Amniotic epithelial cell (primary cell): ENCODE measurements around the gene AMH.
"Not testable (repeated sequence)": the region's sequence is repeated elsewhere in the genome, so short reads cannot be mapped to it uniquely, and the experiment has no call there.

Source experiments
- DNase-seq: peaks from one replicate; pipeline ENCODE4 v3.0.0-alpha.2; 2010; ENCODE audit warnings: low read depth

Gene AMH

DNA sequence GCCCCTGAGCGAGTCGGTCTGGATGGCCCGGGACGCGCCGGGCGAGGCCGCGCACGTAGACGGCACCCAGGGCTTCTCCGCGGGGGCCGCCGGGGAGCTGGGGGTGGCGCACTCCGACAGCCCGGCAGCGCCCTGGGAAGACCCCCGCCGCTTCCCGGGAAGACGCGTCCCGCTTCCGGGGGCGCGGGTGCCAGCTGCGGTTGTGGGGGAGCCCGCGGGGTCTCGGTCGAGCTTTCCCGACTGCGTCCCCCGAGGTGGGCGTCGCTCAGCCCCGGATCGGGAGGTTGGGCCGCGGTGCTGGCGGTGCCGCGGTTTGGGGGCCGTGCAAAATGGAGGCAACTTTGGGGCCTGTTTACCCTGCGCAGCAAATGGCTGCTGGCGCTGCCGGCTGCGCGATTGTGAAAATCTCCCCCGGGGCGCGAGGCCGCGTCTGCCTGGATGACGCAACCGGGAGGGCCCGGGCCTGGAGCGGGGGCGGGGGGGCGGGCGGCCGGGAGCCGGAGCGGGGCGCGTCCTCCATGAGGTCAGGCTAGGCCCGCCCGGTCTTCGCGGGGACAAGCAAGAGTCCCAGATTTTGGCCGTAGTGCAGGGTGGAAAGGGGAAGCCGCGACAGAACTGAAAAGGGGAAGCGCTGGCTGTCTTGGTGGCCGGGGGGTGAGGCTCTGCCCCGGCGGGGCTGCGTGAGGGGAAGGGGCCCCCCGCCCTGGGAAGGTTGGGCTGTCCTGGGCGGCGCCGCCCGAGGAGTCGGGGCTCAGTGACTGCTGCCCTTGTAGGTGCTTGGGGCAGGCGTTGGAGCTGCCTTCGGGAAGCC lies 21.5 kb downstream of the AMH start:
- peak; percentile 83 for DNase-seq

DNA sequence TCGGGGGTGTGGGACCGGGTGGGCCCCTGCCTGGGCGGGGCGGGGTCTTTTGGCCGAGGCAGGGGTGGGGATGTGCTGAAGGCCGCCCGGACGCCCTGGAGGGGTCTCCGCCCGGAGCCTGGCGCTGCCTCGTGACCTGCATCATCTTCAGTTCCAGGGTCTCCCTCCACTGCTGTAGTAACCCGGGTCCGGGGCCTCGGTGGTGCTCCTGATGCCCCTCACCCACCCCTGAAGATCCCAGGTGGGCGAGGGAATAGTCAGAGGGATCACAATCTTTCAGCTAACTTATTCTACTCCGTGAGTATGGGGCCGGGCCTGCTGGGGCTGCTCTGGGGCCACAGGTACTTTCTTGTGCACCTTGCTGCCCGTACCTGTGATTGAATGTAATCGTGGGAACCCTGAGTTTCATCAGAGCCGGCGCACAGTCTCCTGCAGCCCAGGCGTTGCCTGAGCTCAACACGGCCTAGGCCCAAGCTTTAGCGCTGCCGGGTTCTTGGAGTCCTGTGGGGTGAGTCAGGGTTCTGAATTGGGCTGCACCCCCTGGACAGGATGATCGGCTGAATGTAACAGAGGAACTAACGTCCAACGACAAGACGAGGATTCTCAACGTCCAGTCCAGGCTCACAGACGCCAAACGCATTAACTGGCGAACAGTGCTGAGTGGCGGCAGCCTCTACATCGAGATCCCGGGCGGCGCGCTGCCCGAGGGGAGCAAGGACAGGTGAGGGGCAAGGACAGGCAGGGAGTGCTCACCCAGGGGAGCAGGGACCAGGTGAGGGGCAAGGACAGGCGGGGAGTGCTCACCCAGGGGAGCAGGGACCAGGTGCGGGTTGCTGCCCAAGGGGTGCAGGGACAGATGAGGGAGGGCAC lies 22.3 kb downstream of the AMH start:
- DNase-seq, result peak; percentile 54

DNA sequence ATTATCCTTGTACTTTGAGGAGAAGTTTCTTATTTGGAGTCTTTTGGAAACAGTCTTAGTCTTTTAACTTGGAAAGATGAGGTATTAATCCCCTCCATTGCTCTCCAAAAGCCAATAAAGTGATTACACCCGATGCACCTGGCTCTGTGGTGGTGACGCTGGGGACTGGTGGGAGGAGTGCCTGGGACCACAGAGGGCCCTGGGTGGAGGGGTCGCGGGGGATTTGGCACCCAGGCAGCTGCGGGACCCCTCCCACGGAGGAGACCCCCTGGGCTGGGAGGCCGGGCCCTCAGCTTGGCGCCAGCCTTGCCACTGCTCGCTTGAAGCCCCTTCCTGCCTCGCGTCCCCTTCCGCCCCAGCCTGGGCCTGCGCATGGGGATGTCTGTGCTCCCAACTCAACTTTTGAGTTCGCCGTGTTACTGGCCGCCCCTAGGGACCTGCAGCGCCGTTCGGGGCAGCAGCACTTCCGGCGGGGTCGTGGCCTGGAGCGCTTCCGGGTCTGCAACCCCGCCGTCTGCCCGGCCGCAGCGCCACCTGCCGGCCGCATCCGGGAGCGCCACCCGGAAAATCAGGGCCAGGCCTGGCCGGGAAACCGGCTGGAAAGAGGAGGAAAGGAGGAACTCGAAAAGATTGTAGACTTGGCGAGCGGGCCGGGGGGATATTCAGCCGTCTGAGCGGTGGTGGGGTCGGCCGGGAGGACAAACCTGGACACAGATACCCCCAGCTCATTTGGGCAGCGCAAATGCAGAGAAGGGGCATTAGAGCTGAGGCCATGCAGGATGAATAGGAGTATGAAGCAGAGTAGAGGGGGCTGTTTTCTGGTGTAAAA lies 24.4 kb downstream of the AMH start:
- peak; percentile 66 for DNase-seq

DNA sequence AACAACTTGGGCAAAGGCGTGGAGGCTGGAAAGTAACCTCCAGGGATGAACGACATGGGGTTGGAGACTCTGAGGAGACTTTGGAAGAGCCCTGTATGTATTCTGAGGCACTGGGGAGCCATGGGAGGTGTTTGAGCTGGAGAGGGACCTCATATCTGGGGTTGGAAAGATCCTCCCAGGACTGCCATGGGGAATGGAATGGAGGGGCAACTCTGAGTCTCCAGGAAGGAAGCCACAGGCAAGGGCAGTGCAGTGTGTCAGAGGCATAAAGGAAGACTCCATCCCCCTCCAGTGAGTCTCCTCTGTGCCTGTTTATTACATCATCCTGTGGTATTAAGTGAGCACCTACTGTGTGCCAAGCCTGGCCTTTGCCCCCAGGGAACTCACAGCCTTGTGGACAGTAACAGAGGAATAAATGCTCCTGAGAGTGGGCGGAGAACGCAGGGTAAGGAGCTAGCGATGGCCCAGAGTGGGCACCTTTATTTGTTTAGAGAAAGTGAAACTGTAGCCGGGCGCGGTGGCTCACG lies 25.1 kb downstream of the AMH start:
- no peak for DNase-seq

DNA sequence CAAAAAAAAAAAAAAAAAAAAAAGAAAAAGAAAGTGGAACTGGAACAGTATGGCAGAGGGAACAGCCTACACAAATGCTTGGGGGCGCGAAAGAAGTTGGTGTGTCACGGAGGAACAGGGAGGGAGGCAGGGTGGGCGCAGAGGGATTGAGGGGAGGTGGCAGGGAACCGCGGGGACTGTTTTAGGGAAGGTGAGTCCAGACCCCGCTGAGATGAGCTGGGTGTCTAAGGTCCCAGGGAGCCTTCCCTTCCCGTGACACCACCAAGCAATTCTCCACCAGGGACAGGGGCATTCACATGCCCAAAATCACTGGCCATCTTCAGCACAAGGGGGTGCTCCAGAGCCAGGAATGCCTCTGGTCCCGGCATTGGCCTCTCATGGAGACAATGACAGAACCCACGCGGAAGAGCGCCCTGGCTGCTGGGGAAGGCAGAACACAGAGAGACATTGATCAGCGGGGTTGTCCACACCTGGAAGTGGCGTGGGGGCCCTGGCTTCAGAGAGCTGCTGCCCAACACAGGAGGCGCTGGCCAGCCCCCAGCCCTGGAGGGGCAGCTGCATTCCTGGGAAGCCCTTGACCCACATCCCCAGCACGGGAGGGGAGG lies 25.9 kb downstream of the AMH start:
- peak; percentile 53 for DNase-seq

DNA sequence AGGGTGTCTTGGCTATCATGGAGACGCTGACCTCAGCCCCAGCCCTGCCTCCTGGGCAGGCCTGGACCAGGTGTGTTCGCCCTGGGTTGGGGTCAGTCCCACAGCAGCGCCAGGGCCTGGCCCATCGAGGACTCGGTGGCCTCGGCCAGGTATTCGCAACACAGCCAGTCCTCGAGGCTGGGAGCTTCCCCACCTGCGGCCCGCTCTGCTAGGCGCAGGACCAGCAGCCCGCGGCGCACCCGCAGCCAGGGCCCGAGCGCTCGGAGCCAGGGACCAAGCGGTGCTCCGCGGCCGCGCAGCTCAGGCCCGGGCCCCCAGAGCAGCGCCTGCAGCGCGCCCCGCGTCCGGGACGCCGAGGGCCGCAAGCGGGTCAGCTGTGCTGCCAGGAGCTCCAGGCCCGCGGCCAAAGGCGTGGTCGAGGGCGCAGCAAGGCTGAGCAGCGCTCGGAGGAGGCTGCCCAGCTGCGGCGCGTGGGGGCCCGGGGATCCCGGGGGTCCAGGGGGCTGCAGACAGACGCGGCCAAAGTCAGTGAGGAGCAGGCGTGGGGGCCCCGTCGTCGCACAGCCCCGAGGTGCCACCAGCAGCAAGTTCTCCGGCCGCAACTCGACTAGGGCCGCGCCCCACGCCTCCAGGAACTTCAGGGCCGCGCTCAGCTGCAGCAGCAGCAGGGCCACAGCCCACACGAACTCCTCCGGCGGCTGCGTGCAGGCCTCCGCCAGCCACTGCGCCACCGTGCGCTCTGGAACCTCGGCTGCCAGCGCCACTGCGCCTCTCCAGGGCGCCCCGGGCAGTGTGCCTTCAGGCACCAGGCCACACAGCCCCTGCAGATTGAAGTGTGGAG lies 26.7 kb downstream of the AMH start:
- no peak for DNase-seq

DNA sequence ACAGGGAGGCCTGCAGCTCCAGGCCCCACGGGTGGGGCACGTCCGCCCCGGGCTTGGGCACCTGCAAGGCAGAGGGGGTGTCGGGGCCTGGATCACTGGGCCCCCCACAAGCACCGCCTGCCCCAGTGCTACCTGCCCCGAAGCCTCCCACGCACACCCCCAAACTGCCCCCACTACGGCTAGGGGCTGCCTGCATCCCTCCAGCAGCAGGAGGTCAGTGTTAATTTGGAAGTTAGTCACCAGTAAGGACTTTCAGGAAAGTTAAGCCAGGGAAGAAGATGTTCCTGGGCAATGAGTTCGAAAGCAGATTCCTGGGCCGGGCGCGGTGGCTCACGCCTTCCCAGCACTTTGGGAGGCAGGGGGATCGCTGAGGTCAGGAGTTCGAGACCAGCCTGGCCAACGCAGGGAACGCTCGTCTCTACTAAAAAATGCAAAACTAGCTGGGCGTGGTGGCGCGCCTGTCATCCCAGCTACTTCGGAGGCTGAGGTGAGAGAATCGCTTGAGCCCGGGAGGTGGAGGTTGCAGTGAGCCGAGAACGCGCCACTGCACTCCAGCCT lies 27.4 kb downstream of the AMH start:
- no peak for DNase-seq

DNA sequence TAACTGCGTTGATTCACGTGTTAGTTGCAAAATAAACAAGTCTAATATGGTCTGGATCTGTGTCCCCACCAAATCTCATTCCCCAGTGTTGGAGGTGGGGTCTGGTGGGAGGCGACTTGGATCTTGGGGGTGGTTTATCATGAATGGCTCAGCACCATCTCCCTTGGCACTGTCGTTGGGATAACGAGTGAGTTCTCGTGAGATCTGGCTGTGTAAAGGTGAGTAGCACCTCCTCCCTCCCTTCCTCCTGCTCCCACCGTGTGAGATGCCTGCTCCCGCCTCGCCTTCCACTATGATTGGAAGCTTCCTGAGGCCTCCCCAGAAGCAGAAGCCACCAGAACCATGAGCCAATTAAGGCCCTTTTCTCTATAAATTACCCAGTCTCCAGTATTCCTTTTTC lies 28.0 kb downstream of the AMH start:
- DNase-seq, result no peak

DNA sequence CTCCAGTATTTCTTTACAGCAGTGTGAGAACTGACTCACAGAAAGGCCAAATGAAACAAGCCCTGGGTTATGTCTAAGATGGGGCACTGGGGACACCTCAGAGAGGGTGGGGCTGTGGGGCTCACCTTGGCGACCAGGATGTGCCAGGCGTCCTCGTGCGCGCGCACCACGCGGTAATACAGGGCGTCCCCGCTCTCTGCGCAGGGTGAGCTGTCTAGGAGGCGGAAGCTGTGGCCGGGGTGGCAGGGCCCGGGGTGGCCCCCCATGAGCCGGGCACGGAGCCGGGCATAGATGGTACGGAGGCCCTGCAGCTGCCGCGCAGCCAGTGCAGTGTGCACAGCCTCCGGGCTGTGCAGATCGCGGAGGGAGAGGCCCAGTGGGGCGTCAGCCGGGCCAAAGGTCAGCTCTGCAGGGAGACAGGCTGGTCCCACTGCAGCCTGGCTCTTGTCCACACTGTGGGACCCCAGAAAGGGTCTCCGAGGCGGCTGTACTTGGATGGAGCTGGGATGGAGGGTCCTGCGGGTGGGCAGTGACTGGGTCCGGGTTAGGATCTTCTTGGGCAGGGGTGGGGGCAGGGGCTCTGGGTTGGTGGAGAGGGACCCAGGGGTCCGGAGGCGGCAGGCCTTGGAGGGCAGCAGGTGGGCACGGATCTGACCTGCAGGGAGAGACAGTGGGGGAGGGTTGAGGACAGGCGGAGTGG lies 29.5 kb downstream of the AMH start:
- DNase-seq, result no peak

DNA sequence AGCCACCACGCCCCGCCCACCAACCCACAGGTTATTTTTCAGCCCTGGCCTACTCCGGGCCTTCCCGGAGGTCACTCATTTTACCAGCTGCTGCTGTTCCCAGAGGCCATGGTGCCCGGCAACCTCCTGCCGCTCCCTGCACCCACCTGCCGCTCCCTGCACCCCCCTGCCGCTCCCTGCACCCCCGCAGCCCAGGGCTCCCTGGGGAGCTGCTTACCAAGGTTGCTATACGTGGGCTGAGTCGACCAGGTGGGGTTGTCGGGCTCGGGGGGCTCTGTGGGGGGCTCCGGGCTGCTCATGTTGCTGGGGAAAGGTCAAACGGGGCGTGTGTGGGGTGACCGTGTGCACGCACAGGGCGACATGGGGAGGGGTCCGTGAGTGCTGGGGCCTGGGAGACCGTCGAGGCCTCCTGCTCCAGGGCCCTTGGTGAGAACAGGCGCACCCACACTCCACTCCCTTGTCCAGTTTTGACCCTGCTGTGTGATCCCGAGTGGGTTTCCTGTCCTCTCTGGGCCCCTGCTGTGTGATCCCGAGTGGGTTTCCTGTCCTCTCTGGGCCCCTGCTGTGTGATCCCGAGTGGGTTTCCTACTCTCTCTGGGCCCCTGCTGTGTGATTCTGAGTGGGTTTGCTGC lies 31.6 kb downstream of the AMH start:
- DNase-seq, result no peak

DNA sequence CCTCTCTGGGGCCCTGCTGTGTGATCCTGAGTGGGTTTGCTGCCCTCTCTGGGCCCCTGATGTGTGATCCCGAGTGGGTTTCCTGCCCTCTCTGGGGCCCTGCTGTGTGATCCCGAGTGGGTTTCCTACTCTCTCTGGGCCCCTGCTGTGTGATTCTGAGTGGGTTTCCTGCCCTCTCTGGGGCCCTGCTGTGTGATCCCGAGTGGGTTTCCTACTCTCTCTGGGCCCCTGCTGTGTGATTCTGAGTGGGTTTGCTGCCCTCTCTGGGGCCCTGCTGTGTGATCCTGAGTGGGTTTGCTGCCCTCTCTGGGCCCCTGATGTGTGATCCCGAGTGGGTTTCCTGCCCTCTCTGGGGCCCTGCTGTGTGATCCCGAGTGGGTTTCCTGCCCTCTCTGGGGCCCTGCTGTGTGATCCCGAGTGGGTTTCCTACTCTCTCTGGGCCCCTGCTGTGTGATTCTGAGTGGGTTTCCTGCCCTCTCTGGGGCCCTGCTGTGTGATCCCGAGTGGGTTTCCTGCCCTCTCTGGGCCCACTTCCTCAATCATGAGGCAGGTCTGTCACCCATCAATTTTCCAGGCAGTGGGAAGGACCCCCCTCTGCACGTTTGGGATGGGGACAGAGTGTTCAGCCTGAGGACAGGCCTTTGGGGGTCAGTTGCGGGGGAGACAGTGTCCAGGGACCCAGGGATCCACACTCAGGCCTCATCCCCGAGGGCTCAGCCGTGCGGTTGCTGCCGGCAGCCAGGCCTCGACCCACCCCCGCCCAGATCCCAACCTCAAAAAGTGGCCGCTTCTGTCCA lies 32.3 kb downstream of the AMH start:
- not testable (repeated sequence) for DNase-seq

DNA sequence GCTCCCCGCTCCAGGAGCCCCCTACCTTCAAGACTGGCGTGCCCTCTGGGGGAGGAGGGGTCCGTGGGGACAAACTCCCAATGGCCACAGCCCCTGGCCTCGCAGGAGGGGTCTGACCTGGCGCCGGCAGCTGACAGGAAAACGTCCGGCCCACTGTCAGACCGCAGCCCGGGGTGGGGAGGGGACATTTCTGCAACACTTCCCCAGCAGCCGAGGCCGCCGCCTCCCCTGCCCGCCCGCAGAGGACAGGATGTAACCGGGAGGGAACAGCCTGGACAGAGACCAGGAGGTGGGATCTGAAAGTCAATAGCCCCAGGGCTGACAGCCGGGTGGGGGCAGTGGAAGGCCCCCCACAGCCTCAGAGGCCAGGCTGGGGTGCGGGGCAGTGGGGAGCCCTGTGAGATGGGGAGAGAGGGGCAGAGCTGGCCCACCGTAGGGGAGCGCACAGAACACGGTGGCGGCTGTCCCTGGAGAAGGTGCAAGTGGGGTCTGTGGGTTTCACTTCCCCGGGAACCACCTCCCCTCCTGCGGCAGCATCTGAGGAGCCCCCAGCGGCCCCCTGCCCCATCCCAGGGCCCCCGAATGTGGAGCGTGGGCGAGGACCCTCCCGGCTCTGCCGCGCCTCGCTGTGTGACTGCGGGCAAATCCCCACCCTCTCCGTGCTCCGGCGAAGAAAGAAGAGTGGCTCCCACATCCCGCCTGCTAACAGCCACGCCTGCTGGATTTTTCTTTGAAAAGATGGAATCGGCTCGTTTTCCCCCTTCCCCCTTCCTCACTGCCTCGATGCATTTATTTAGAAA lies 33.1 kb downstream of the AMH start, which contains the start of gene PEAK3:
TSS of gene PEAK3 (minus strand) at position 114 of the 800 bp plus-strand sequence. CDS start 1,244 bp downstream, outside the sequence.
- peak; percentile 47 for DNase-seq

DNA sequence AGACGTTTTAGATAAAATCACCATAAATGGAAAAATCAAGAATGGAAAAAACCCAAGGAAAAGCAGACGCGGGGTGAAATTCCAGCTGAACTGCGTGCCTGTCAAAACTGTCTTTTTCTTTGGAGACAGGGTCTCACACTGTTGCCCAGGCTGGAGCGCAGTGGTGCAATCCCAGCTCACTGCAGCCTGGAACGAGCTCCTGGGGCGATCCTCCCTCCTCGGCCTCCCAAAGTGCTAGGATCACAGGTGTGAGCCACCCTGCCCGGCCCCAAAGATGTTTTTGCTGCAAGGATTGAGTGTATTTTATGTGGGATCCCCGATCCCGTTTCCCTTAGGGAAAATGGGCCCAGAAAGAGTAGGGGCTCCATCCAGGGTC lies 33.7 kb downstream of the AMH start:
- DNase-seq, result no peak

DNA sequence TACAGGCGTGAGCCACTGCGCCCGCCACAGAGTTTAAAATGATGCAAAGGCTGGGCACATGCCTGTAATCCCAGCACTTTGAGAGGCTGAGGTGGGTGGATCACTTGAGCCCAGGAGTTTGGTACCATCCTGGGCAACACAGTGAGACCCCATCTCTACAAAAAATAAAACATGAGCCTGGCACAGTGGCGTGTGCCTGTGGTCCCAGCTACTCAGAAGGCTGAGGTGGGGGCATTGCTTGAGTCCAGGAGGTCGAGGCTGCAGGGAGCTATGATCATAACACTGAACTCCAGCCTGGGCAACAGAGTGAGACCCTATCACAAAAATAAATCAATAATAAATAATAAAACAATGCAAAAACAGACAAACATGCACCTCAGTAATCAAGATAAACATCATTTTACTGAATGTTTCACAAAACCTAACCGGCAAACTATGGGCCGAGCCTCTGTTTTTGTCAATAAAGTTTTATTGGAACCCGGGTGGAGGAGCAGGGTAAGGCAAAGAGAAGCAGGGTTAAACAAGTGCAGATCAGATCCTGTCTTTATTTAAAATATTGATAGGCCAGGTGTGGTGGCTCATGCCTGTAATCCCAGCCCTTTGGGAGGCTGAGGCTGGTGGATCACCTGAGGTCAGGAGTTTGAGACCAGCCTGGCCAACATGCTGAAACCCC lies 34.8 kb downstream of the AMH start:
- no peak for DNase-seq

DNA sequence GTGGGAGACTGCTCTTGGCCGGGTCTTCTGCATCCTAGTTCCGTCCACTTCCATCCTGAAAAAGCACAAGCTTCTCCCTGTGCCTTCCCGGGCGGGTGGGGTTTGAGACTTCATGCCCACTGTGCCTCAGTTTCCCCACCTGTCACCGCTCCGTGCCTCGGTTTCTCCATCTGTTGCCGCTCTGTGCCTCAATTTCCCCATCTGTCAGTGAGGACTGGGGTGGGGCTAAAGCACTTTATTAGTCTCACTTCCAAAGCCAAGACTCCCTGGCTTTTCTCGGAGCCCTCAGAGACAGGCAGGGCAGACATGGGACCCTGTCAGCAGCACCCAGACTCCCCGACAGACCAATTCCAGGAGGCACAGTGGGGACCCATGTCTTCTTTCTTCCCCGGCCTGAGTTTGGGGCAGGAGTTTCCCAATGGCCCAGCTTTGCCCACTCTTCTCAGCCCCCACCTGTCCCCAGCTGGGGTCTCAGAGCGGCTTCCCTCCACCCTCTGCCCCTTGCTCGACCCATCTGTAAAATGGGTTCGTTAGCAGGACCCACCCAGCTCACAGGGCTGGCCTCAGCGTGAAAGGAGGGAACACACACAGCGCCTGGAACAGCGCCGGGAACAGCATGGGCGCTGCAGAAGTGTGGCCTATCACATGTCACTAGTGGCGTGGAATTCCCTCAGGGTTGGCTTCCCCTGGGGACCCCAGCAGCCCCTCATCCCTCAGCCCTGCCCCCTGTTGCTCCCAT lies 37.4 kb downstream of the AMH start:
- DNase-seq, result no peak
